HuH-7 (cell line): Measurements from ENCODE around the gene INF2.

ENCODE experiments used
- DNase-seq: peaks from one replicate; pipeline ENCODE4 v3.0.0; 2011; ENCODE audit warnings: low spot score

INF2 gene

DNA sequence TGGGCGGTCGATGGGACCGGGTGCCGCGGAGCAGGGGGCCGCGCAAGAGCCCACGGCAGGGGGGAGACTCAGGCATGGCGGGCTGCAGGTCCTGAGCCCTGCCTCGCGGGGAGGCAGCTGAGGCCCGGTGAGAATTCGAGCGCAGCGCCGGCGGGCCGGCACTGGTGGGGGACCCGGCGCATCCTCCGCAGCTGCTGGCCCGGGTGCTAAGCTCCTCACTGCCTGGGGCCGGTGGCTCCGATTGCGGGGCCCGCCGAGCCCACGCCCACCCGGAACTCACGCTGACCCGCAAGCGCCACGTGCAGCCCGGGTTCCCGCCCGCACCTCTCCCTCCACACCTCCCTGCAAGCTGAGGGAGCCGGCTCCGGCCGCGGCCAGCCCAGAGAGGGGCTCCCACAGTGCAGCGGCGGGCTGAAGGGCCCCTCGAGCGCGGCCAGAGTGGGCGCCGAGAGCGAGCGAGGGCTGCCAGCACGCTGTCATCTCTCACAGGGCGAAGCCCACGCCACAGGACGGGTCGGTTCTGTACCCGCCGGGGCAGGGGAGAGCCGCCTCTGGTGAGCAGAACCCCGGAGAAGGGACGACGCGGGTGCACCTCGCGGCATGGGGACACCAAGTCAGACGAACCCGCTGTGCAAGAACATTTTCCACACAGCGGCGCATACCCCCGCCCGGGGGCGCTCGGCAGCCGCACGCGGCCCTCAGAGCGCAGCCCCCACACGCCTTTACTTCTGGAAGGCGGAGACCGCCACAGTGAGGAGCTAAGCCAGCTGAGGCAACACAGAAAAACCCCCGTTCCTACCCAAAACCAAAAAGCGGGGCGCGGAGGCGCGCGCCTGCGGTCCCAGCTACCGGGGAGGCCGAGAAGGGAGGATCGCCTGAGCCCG is 62.4 kb downstream of the INF2 start:
- peak; percentile 48 for DNase-seq

DNA sequence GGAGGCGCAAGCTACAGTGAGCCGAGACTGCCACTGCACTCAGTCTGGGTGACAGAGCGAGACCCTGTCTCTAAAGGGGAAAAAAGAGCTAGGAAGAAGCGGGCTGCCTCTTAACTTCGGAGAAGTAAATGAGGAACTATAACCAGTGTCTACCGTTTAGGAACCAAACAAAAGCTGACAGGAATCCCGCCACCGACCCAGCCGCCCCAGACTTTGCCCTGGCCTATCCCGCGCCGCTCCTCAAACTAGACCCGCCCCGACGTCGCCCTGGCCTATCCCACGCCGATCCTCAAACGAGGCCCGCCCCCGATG is 63.0 kb downstream of the INF2 start:
- no peak for DNase-seq

DNA sequence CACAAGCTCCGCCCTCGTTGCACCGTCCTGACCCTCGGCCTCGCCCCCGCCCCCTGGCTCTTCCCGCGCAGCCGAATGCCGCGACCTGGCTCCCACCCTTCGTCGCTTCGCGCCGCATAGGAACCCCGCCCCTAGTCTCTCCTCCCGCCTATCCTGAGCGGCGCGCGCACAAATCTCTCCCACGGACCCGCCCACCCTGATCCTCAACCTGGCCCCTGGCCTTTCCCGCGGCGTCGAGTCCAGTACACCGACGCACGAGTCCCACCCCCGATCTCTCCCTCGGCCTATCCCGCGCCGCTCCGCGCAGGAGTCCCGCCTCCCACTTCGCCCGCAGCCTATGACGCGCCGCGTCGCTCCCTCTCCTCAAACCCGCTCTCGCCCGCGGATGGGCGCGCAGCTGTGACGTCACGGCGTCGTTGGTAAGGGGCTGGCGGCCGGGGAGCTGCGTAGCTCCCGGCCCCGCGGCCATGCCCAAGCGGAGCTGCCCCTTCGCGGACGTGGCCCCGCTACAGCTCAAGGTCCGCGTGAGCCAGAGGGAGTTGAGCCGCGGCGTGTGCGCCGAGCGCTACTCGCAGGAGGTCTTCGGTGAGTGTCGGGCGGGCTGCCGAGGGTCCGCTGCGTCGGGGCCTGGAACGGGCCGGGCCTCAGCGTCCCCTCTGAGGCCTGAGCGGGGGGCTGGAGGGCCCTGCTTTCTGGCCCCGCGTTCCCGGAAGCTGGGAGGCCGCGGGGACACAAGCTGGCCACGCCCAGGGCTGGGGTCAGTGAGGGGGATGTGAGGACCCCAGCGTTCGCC is 63.5 kb downstream of the INF2 start, which contains the start of gene SIVA1:
Gene SIVA1, plus strand, starts transcription at position 413 of the 793 bp plus-strand sequence. Its CDS starts 55 bp downstream, at position 468.
- peak; percentile 97 for DNase-seq

DNA sequence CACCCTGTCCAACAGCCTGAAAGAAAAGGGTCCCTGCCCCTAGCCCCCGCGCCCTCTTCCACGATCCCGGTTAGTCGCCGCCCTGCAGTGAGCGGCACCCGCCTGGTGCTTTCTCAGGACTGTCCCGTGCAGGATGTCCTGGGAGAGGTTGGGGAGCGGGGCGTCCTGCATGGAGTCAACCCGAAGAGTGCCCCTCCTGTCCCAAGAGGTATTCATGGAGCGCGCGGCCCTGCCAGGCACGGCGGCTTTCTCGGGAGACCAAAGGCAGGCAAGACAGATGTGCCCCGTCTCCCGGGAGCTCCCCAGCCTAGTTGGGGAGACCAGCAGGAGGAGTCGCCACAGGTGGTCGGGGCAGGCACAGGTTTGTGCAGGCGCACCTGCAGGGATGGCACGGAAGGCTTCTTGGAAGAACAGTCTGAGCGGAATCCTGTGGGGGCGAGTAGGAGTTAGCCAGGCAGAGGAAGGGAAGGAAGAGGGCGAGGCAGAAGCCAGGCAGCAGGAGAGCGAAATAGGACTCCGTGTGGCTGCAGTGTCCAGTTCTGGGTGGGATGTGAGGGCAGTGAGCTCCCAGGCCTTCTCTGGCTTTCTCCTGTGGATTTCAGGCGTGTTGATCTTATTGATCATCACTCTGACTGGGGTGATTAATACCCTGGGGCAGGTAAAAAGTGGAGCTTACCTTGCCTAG is 64.3 kb downstream of the INF2 start:
- no peak for DNase-seq

DNA sequence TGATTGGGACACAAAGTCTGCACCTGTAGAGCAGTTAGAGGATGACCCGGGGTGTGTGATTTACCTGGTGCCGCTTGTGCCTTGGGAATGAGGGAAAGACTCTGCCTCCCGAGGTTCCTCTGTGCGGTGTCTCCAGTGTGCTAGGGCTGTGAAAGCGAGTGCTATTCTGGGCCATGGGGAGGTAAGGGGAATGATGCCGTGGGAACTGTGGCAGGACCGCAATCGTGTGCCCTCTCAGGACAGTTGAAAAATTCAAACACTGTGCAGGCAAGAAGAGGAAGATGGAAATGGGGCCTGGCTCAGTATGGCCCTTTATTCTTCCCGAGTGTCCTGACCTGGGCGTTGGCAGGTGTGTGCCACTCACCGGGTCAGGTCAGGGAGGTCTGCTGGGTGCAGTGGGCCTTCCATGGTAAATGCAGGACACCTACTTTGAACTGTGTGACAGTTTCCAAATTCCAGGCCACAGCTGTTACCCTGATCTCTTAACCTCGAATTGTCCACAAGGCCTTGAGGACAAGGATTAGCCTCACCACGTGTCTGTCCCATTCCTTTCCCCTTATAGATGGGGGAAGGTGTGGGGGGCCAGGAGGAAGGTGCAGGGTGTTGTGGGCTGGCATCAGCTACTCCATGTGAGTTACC is 64.9 kb downstream of the INF2 start:
- no peak for DNase-seq

DNA sequence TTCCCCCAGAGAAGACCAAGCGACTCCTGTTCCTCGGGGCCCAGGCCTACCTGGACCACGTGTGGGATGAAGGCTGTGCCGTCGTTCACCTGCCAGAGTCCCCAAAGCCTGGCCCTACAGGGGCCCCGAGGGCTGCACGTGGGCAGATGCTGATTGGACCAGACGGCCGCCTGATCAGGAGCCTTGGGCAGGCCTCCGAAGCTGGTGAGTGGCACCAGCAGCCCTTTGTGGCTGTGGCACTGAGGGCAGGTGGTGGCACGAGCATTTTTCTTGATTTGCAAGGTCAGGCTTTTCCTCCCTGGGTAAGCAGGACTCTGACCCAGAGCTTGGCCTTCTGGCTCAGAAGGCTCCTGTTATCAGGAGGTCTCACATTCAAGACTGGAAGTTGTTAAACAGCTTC is 66.2 kb downstream of the INF2 start:
- DNase-seq: no peak

DNA sequence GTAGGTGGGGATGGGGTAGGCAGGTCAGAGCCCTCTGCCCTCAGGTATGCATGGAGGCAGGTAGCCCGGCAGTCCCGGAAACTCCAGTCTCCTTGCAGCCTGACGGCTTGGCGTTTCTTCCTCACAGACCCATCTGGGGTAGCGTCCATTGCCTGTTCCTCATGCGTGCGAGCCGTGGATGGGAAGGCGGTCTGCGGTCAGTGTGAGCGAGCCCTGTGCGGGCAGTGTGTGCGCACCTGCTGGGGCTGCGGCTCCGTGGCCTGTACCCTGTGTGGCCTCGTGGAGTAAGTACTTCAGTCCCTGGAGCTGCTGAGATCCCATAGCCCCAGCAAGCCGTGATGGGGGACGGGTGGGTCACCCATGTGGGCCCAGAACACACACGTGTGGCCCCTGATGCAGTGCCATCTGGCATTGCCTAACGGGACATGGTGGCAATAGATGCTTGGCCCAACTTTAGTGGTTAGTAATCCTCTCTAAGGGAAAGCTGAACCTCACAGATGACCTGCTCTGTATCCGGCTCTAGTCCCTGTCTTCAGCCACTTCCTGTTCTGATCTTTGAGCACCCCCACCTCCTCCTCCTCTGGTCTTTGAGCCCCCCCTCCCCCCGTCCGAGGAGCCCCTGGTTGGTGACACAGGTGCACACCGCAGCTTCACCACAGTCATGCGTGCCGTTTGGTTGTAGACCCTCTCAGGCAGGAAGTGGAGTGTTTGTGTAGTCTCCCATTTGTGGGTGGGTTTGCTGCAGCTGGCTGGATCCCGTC is 67.2 kb downstream of the INF2 start:
- DNase-seq: no peak

DNA sequence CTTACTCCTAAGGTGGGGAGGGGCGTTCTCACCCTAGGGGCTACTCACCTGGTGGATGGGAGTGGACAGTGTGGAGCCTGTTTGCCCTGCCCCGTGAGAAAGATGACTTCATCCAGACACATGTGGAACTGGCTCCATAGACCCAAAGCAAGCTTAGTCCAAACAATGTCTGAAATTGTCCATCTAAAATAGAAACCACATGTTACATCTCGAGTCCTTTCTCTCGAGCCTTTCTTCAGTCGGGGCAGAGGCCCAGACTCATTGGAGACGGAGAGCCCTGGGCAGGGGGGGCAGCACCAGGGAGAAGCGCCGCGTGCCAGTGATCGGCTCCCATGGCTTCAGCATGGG is 67.8 kb downstream of the INF2 start:
- DNase-seq: no peak

DNA sequence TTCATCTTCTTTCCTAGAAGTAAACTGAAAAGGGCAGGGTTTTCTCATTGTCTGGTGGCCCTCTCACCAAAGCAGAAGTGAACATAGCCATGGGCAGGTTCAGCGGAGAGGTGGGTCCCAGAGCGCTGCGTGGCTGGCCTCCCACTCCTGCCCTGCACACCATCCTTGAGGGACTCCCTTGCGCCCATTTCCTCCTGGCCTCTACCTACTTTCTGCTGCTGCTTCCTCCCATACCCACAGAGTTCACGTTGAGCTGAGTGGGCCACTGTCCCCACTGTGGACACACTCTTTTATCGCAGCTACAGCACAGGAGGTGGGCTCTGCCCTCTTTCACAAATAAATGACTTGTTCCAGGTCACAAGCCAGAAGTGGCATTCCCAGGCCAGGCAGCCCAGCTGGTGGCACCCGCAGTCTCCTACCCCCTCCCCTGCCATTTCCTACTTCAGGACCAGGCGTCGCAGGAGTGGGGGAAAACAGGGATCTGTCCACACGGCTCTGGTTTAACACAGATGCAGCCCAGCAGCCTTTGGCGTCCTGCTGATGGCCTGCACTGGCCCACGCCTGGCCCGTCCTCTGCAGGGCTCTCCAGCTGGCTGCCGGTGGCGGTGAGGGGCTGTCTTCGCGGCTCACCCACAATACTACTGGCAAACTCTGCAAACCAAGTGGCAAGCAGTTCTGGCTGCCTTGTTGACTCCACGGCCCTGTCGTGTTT is 68.4 kb downstream of the INF2 start:
- no peak for DNase-seq

DNA sequence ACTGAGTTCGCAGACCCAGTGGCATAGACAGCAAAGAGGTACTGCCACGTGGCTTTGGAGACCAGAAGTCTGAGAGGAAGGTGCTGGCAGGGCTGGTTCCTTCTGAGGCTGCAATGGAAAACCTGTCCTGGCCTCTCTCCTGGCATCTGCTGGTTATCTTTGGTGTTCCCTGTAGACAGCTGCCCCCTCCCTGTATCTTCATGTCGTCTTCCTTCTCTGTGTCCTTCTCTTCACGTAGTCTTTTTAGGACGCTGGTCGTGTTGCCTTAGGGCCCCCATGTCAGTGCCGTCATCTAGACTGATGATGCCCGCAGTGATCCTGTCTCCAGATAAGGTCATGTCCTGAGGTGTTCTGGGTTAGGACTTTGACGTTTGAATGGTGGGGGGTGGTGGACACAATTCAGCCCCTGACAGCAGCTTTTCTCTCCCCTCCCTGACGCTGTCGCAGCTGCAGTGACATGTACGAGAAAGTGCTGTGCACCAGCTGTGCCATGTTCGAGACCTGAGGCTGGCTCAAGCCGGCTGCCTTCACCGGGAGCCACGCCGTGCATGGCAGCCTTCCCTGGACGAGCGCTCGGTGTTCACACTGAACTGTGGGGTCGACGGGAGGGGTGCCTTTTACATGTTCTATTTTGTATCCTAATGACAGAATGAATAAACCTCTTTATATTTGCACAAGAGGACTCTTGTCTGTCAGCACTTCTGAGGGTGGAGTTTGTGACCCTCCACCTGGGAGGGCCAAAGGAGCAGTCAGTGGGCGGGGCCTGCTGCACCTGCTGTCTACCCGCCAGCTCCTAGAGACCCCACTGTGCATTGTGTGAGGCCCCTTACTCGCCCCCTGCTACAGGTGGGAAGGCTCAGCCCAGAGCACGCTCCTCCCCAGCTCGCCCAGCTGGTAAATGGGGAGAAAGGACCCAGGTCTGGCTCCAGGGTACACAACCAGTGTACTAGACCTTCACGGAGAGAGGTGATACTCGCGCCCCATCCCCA is 69.9 kb downstream of the INF2 start:
- DNase-seq: no peak

DNA sequence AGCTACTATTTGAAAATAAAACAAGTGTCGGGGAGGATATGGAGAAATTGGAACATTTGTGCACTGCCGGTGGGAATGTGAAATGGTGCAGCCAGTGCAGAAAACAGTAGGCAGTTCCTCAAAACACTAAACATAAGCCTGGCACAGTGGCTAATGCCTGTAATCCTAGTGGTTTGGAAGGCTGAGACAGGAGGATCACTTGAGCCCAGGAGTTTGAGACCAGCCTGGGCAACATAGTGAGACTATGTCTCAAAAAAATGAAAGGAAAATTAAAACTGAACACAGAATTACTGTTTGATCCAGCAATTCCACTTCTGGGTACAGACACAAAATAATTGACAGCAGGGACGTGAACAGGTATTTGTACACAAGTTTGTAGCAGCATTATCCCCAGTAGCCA is 76.1 kb downstream of the INF2 start:
- no peak for DNase-seq

DNA sequence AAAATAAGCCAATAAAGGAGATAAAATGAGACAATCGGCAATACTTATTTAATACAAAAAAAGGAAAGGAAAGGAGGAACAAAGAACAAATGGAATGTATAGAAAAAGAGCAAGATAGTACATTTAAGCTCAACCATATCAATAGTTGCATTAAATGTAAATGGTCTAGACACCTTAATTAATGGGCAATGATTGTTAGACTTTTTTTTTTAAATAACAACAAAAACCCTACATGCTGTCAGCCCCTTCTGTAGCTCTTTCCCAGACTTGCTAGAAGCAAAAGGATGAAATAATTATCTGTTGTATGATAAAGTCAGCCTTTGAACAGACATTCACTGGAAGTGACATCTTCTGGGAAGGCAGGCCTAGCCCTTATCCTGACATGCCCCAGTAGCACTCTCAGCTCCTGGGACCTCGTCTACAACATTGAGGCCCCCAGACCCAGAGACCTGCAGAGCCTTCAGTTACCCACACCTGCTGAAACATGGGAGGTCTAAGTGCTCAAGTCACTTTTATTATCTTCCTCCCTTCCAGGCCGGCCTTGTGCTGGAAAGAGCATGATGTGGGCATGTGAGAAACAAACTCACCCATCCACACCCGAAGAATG is 76.9 kb downstream of the INF2 start:
- DNase-seq: no peak

DNA sequence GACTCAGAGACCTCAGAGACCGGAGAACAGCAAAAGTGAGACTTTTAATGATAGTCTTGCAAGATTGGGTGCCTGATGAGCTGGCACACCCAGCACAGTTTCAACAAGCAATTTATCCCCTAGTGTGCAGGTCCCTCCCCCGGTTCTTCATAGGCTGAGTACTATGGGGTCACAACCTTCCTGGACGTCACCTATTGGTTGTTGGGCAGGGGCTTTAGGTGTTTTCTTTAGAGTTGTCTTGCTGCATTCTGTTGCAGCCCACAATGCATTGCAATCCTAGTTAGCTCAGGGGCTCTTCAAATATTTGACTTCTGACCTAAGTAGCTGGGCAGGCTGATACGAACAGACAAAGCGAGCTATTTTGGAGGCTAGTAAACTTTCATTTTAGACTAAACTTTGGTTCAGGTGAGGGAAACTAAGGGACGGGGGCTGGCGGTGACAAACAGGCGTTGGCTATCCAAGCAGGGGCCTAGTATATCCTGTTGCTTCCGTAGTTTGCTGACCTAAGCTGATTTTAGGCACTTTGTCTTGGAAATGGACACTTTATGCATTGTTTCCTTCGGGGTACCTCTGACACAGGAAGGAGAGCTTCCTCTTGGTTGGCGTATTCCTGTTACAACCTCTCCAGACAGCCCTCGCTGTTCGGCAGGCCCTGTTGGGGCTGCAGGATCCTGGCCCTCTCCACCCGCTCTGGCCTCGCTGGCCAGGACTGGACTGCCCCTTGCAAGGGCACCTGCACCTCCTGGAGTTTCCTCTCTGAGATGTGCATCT is 77.6 kb downstream of the INF2 start:
- DNase-seq: no peak

DNA sequence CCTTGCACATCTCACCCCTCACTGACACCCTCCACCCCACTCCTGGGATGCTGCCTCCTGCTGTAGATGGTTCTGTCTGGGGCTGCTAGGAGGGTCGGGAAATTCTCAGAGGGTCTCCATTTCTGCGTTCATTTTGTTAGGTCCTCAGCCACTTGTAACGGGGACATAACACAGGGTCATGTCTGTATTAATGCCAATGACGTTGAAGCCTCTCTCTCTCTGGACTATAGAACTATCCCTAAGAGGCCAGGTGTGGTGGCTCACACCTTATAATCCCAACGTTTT is 78.2 kb downstream of the INF2 start:
- DNase-seq: no peak

DNA sequence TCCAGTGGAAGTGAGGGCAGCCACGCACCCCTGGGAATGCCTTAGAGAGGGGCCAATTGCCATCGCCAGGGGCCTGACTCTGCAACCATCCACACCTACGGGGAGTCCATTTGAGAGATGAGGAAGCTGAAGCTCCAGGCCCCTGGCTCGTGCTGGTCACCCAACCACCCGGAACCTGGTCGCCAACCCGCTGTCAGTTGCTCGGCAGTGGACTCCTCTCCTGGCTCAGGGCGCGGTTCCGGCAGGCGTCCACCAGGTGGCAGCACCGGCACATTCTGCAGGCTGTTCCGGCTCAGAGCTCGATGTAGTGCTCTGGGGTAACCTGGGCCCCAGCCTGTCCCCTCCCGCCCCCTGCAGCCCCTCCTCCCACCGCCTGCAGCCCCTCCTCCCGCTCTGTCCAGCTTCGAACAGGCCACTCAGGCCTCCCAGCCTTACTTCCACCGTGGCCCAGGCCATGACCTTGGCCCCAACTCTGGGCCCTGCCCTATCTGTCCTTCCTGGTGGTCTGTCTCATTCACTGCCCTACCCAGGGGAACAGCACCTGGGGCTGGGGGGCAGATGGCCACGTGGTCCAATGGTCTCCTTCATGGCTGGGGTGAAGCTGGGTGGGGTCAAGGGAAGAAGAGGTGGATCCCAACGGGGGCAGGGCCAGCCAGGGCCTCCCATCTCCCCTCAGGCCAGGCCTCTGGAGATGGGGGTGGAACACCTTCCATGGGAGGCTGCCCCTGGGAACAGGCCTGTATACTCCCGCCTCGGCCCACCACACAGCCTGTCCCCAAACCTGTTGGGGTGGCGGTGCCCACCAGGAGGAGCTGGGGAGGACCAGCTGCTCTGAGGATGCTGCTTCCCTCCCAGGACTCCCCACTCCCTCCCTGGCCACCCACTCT is 79.3 kb downstream of the INF2 start:
- DNase-seq: peak; percentile 81

DNA sequence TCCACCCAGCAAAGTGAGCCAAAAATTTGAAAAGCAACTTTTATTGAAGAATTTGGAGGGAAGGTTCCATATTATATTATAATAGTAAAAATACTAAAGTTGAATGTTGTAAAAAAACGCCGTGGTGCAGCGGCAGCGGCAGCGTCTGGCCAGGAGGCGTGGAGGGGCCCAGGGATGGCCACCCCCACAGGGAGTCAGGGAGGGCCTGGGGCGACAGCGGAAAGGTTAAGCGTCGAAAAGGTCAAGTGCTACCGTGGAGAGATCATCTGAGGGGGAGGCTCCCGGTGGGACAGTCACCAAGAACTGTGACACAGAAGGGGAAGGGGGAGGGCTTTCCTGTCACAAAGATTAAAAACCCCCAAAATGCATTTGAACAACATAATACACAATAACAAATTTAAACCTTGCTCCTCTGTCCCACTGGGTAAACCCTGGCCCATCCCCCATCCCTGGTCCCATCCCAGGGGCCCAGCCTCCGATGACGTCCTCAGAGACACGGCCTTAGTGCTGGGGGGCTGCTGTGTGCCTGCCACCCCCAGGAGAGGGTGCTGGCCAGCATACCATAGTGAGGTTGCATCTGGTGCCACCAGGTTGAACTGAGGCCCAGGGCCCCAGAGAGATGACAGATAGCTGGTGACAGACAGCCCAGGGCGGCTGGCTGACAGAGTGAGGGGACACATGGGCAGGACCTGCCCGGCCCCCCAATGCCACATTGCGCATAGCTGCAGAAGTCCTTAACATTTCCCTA is 80.1 kb downstream of the INF2 start:
- DNase-seq: no peak

DNA sequence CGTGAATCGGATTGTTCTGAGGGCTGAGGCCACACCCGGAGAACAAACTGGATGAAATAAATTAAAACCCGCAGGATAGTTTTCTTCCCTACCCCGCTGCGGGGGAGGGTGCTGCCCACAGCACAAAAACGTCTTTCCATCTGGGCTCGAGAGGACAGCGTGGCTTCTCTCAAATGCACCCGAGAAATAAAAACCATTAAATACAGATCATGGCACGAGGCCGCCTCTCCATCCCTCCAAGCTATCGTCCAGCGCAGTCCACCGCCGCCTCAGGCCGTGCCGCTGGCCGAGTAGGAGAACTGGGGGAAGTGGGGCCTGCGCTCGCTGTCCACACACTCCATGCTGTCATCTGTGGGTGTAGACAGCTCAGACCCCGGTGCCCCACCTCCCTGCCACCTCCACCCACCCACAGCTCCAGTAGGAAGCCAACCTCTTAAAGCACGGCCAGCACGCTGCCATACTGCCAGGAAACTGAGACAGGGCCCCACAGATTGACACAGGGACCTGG is 80.7 kb downstream of the INF2 start:
- no peak for DNase-seq
